NCI-H526 (cell line): ENCODE results near the gene EXOC5.

ENCODE experiments used
- DNase-seq, 2 experiments: peaks; one replicate each; lab custom pipeline; 2025; lab: John Stamatoyannopoulos, UW

The EXOC5 gene

DNA sequence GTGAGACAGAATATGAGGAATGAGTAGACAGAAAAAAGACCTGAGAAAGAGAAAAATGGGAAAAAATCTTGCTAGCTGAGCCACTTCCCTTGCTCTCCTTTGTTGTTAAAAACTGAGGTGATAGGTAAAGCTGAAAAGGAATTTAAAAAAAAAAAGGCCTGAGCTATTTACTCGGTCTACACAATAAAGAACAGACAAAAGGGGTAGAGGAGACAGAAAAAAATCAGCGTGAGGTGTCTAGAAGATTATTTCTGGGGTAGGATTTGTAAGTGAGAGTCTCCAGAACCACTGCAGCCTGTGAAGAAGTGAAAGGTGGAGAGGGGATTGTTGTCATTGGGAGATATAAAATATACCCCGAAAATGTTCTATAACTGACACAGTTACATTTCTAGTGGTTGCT is 98.8 kb downstream of the EXOC5 start:
- no peak for DNase-seq

DNA sequence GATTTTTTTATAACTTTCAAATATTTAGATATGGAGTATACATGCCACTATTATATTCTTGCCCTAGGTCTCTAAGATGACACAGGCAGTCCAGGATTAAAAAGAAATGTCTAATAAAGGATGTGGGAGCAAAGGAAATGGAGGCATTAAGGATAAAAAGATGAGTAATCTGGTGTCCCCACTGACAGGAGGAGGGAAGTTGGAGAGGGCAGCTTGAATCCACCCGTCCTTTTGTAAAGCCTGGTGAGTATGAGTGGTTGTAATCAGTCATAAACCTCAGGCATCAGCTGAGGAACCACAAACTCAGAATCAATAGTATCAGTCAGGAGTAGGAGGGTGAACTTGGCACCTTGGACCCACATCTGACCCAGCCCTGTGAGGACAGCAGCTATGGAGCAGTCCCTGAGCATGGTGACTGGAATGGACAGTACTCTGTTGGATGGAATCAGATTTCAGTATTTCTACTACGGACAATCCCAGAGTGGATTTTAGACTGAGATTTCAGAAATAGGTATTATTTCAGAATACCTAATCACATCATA is 100.5 kb downstream of the EXOC5 start:
- DNase-seq: no peak

DNA sequence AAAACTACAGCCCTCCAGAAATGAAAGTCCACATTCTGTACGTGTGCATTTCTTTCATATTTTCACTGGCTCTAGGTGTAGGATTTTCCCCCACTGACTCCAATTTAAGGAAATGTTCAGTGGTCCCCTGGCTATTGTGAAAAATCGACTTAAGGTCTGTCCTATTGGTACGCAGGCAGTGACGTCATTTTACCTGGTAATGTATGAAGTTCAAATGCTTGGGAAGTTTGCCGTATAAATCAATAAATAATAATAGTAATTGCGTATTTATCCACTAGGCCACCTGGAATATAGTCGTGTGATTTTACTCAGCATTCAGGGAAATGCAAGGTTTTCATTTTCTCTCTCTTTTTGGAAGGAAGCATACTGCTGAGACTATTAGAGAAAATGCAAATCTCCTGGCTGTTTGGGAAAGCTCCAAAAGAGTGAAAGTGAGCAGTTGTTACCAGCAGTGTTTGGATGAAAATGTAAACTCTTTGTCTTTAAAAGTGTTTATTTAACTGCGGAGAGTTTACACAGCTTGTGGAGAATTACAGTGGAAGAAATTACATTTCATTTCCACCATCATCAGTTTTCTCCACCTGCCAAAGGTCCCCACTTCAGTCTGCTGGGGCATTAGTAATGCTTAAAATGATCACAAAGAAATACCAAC is 107.0 kb downstream of the EXOC5 start:
- no peak for DNase-seq

DNA sequence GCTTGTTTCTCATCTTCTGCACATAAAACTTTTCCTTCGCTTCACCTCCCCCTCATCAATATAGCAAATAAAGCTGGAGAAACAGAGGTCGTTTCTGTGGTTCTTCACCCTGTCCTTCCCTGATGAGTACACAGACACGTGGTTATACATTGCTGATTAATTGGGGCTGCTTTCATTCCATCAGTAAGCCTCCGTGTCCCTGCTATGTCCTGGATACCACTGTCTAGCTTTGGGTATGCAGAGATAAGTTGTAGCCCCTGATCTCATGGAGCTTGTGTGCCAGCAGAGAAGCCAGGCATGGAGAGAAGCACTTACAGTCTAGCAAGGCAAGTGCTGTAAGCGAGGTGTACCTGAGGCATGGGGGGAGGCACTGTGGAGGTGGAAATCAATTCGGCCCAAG is 108.4 kb downstream of the EXOC5 start:
- DNase-seq: no peak

DNA sequence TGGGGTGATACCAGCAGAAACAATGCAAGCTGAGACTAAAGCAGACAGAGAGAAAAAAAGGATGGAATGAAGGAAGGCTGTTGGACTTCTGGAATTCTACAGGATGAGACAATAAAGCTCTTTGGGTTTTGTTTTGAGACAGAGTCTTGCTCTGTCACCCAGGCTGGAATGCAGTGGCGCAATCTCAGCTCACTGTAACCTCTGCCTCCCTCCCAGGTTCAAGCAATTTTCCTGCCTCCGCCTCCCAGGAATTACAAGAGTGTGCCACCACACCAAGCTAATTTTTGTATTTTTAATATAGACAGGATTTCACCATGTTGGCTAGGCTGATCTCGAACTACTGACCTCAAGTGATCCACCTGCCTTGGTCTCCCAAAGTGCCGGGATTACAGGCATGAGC is 115.4 kb downstream of the EXOC5 start:
- DNase-seq: no peak
